K562 (cell line): ENCODE results near the gene PSORS1C1. TPM values are rescaled to one million over a fixed set of nuclear protein-coding genes. Genes with fewer than 3 reads are reported as not detected.

Experiments
- ARNT ChIP-seq, 2 experiments: fragments of 450-650 bp; IDR thresholded peaks; 2 replicates each; pipeline ENCODE4 v1.6.1; 2016; ENCODE audit warnings: mild to moderate bottlenecking in 1 of 2
- ZSCAN32 ChIP-seq: fragments of 450-650 bp; formaldehyde crosslinking; IDR thresholded peaks from 2 replicates; pipeline ENCODE4 v1.4.0; 2020; ENCODE audit warnings: mild to moderate bottlenecking, moderate library complexity
- polyA plus RNA-seq, 8 experiments: library from polyadenylated mRNA; depleted of rRNA in 4 of 8; stranded (reverse) in 5 of 8; unstranded in 3 of 8; fragments of >200 nt; fragmentation: Nextera tagmentation in 2 of 8; fragmentation: Illumina TruSeq in 1 of 8; extraction: Ambion mirVana in 2 of 8; extraction: Trizol in 1 of 8; gene quantifications; 2 replicates each; pipeline versions ENCODE4 v1.2.1 to v1.2.3, GENCODE V29; 2011 to 2014; ENCODE audit warnings: inconsistent platforms in 1 of 8, missing spikeins in 1 of 8
- total RNA-seq, 7 experiments: library from RNA; depleted of rRNA in 6 of 7; stranded (reverse); fragments of >200 nt in 6 of 7; fragmentation: Illumina TruSeq in 2 of 7; extraction: Trizol in 2 of 7; gene quantifications; 2 replicates each; pipeline versions ENCODE4 v1.2.1 to v1.2.3, GENCODE V29; 2011 to 2021; ENCODE audit warnings: low replicate concordance in 1 of 7
- TF ChIP-seq, protein P1 (sequence below): fragments of 200-600 bp; sonication (generic); IDR thresholded peaks from one replicate; pipeline ENCODE4 v1.6.1; 2012; ENCODE audit warnings: mild to moderate bottlenecking, low read depth, low read length, inconsistent platforms
- TF ChIP-seq, protein P2 (sequence below), 2 experiments: fragments of 450-650 bp; conservative IDR thresholded peaks; 2 replicates each; pipeline ENCODE4 v1.6.1; 2017; ENCODE audit warnings: mild to moderate bottlenecking in 2 of 2, moderate library complexity in 2 of 2

Gene PSORS1C1
- total and polyA plus RNA-seq, 9 of the 15 experiments (the other 6 are each of a cell fraction or from before 2014, with no cell fraction given), result 0.11 TPM; not detected in 8

DNA sequence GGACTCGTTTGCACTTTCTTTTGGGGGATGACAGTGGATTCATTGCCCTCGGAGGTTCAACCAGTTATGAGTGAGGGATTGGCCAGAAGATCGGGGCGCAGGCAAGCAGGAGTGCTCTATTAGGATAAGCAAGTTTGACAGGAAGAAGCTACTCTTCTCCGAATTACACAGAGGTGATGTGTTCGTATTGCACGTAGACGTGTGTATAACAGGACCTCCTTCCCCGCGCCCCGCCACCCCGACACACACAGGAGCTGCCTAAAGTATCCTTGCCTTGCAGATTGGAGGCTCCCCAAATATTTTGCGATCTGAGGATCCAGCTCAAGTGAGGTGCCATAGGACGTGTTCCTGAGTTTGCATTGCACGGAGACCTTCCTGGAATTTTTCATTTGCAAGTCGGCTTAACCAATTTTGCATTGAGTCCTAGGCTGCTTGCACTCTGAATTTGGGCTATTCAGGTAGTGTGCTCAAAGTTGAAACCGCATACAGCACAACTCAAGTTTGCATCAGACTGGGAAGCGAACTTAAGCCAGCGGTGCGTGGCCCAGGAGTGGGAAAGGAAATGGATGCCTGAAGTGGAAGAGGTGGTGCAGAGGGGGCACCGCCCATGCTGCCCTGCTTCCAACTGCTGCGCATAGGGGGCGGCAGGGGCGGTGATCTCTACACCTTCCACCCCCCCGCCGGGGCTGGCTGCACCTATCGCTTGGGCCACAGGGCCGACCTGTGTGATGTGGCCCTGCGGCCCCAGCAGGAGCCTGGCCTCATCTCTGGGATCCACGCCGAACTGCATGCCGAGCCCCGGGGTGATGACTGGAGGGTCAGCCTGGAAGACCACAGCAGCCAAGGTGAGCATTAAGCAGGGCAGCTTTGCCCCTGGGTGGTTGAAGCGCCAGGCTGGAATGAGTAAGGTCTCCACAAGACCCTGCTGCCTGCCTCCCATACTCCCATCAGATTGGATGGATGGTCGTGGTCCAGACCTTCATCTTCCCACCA is 44.6 kb downstream of the PSORS1C1 start (continued):
- TF ChIP-seq, protein P1, sequence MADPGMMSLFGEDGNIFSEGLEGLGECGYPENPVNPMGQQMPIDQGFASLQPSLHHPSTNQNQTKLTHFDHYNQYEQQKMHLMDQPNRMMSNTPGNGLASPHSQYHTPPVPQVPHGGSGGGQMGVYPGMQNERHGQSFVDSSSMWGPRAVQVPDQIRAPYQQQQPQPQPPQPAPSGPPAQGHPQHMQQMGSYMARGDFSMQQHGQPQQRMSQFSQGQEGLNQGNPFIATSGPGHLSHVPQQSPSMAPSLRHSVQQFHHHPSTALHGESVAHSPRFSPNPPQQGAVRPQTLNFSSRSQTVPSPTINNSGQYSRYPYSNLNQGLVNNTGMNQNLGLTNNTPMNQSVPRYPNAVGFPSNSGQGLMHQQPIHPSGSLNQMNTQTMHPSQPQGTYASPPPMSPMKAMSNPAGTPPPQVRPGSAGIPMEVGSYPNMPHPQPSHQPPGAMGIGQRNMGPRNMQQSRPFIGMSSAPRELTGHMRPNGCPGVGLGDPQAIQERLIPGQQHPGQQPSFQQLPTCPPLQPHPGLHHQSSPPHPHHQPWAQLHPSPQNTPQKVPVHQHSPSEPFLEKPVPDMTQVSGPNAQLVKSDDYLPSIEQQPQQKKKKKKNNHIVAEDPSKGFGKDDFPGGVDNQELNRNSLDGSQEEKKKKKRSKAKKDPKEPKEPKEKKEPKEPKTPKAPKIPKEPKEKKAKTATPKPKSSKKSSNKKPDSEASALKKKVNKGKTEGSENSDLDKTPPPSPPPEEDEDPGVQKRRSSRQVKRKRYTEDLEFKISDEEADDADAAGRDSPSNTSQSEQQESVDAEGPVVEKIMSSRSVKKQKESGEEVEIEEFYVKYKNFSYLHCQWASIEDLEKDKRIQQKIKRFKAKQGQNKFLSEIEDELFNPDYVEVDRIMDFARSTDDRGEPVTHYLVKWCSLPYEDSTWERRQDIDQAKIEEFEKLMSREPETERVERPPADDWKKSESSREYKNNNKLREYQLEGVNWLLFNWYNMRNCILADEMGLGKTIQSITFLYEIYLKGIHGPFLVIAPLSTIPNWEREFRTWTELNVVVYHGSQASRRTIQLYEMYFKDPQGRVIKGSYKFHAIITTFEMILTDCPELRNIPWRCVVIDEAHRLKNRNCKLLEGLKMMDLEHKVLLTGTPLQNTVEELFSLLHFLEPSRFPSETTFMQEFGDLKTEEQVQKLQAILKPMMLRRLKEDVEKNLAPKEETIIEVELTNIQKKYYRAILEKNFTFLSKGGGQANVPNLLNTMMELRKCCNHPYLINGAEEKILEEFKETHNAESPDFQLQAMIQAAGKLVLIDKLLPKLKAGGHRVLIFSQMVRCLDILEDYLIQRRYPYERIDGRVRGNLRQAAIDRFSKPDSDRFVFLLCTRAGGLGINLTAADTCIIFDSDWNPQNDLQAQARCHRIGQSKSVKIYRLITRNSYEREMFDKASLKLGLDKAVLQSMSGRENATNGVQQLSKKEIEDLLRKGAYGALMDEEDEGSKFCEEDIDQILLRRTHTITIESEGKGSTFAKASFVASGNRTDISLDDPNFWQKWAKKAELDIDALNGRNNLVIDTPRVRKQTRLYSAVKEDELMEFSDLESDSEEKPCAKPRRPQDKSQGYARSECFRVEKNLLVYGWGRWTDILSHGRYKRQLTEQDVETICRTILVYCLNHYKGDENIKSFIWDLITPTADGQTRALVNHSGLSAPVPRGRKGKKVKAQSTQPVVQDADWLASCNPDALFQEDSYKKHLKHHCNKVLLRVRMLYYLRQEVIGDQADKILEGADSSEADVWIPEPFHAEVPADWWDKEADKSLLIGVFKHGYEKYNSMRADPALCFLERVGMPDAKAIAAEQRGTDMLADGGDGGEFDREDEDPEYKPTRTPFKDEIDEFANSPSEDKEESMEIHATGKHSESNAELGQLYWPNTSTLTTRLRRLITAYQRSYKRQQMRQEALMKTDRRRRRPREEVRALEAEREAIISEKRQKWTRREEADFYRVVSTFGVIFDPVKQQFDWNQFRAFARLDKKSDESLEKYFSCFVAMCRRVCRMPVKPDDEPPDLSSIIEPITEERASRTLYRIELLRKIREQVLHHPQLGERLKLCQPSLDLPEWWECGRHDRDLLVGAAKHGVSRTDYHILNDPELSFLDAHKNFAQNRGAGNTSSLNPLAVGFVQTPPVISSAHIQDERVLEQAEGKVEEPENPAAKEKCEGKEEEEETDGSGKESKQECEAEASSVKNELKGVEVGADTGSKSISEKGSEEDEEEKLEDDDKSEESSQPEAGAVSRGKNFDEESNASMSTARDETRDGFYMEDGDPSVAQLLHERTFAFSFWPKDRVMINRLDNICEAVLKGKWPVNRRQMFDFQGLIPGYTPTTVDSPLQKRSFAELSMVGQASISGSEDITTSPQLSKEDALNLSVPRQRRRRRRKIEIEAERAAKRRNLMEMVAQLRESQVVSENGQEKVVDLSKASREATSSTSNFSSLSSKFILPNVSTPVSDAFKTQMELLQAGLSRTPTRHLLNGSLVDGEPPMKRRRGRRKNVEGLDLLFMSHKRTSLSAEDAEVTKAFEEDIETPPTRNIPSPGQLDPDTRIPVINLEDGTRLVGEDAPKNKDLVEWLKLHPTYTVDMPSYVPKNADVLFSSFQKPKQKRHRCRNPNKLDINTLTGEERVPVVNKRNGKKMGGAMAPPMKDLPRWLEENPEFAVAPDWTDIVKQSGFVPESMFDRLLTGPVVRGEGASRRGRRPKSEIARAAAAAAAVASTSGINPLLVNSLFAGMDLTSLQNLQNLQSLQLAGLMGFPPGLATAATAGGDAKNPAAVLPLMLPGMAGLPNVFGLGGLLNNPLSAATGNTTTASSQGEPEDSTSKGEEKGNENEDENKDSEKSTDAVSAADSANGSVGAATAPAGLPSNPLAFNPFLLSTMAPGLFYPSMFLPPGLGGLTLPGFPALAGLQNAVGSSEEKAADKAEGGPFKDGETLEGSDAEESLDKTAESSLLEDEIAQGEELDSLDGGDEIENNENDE, result no peak
- TF ChIP-seq, protein P2, sequence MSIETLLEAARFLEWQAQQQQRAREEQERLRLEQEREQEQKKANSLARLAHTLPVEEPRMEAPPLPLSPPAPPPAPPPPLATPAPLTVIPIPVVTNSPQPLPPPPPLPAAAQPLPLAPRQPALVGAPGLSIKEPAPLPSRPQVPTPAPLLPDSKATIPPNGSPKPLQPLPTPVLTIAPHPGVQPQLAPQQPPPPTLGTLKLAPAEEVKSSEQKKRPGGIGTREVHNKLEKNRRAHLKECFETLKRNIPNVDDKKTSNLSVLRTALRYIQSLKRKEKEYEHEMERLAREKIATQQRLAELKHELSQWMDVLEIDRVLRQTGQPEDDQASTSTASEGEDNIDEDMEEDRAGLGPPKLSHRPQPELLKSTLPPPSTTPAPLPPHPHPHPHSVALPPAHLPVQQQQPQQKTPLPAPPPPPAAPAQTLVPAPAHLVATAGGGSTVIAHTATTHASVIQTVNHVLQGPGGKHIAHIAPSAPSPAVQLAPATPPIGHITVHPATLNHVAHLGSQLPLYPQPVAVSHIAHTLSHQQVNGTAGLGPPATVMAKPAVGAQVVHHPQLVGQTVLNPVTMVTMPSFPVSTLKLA (conservative IDR thresholded peaks at IDR 0.05), result no peak
- TF ChIP-seq ARNT (IDR thresholded peaks at IDR 0.05) (no peak), ZSCAN32 (CRISPR knock-in tag) (no peak)
